Measurements from ENCODE around the gene CROCC.
"Not testable (repeated sequence)": the region's sequence is repeated elsewhere in the genome, so short reads cannot be mapped to it uniquely, and the experiment has no call there.

- not testable (repeated sequence) for TF ChIP-seq CTCF, POLR2A, POLR2AphosphoS5 (IDR thresholded peaks at IDR 0.05)
Observed at GRCh38 chr1:16912742-16913141, 9.0 kb upstream of the CROCC start.
